GM23248 (cell line): Measurements from ENCODE around the gene HAPLN2.

Experiments used
- EZH2 ChIP-seq: fragments of 200-600 bp; sonication (generic); IDR thresholded peaks from 2 replicates; pipeline ENCODE4 v1.6.1; 2018; ENCODE audit warnings: antibody characterized with exemption, mild to moderate bottlenecking; ENCODE audit not compliant: insufficient read depth, poor library complexity, severe bottlenecking
- EZH2phosphoT487 ChIP-seq: fragments of 200-600 bp; sonication (generic); IDR thresholded peaks from 2 replicates; pipeline ENCODE4 v1.6.1; 2018; ENCODE audit warnings: antibody characterized with exemption, moderate library complexity, mild to moderate bottlenecking, low read depth; ENCODE audit not compliant: insufficient read depth

GRCh38 chr1:156659988-156660751 lies 41.0 kb downstream of the HAPLN2 start:
- TF ChIP-seq EZH2phosphoT487 (no peak), EZH2 (no peak)
